Bronchial epithelial cell (primary cell): ENCODE measurements around the gene HSPA12A. TPM values are rescaled to one million over a fixed set of nuclear protein-coding genes. Genes with fewer than 3 reads are reported as not detected.

Source experiments
- DNase-seq: peaks from one replicate; pipeline ENCODE4 v3.0.0-alpha.2; 2010; ENCODE audit warnings: low read depth
- FAIRE-seq: peaks from 2 replicates; lab custom pipeline; 2011; peaks lifted over from hg19 to GRCh38; lab: Jason Lieb, UNC
- H3K27me3 ChIP-seq: 2 replicates; pipeline ENCODE4 v1.5.1; 2011; ENCODE audit warnings: low read length; ENCODE audit not compliant: control insufficient read depth, insufficient read depth
- H3K36me3 ChIP-seq: 2 replicates; pipeline ENCODE4 v1.5.1; 2011; ENCODE audit warnings: low read length; ENCODE audit not compliant: control insufficient read depth, insufficient read depth
- H3K4me3 ChIP-seq: 2 replicates; pipeline ENCODE4 v1.5.1; 2011; ENCODE audit warnings: mild to moderate bottlenecking, low read depth, low read length, control low read depth
- total RNA-seq: library from RNA; depleted of rRNA; stranded (reverse); fragments of >200 nt; gene quantifications from 2 replicates; pipeline ENCODE4 v1.2.1, GENCODE V29; 2014
- TF ChIP-seq, protein P1 (sequence below): IDR thresholded peaks from 2 replicates; pipeline ENCODE4 v1.5.1; 2011; ENCODE audit warnings: mild to moderate bottlenecking, moderate library complexity, low read length, control low read depth, inconsistent platforms; ENCODE audit not compliant: insufficient read depth, severe bottlenecking

The HSPA12A gene
- total RNA-seq, 1 donor from 2014 or later: 0.79 TPM

GRCh38 chr10:116688741-116689495, 53.4 kb downstream of the HSPA12A start:
- DNase-seq (no peak), FAIRE-seq (no peak)
- H3K27me3 ChIP-seq: no peaks in the 10 kb centered on the region
- H3K36me3 ChIP-seq: no peaks in the 10 kb centered on the region
- TF ChIP-seq, protein P1, sequence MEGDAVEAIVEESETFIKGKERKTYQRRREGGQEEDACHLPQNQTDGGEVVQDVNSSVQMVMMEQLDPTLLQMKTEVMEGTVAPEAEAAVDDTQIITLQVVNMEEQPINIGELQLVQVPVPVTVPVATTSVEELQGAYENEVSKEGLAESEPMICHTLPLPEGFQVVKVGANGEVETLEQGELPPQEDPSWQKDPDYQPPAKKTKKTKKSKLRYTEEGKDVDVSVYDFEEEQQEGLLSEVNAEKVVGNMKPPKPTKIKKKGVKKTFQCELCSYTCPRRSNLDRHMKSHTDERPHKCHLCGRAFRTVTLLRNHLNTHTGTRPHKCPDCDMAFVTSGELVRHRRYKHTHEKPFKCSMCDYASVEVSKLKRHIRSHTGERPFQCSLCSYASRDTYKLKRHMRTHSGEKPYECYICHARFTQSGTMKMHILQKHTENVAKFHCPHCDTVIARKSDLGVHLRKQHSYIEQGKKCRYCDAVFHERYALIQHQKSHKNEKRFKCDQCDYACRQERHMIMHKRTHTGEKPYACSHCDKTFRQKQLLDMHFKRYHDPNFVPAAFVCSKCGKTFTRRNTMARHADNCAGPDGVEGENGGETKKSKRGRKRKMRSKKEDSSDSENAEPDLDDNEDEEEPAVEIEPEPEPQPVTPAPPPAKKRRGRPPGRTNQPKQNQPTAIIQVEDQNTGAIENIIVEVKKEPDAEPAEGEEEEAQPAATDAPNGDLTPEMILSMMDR: no peak
- H3K4me3 ChIP-seq: no peak overlapping the region

- Histone ChIP-seq H3K27me3 (no peaks in the 10 kb centered on the region), H3K4me3 (no peak overlapping the region), H3K36me3 (no peaks in the 10 kb centered on the region)
- TF ChIP-seq, protein P1: no peak
- FAIRE-seq (no peak), DNase-seq (no peak)
Measured at GRCh38 chr10:116688241-116688711, 54.1 kb downstream of the HSPA12A start.

DNA sequence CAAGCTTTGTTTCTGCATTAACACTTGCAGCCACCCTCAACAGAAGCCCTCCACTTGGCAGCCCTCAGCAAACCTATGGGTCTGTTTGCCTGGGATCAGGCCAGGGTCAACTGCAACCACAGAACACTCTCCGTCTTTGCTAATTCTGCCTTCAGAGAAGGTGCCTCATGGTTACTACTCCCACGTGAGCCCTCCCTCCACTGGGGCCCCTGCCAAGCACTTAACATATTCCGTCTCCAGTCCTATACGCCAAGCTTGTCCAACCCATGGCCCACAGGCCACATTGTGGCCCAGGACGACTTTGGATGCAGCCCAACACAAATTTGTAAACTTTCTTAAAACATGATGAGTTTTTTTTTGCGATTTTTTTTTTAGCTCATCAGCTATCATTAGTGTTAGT, 54.7 kb downstream of the HSPA12A start:
- Histone ChIP-seq H3K4me3 (no peak overlapping the region), H3K36me3 (no peaks in the 10 kb centered on the region), H3K27me3 (no peaks in the 10 kb centered on the region)
- DNase-seq (no peak), FAIRE-seq (no peak)
- TF ChIP-seq, protein P1: no peak

DNA sequence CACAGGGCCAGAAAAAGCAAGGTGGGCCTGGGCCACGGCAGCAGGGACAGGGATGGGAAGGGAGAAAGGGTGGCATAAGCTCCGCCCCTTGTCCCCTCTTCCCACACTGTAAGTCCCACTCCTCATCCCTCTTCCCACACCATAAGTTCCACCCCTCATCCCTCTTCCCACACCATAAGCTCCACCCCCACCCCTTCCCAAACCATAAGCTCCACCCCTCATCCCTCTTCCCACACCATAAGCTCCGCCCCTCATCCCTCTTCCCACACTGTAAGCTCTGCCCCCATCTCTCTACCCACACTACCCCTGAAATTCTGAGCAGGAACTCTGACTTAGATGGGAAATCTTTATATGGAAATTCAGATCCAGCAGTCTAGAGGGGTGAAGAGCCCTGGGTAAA, 55.7 kb downstream of the HSPA12A start:
- H3K27me3 ChIP-seq: no peaks in the 10 kb centered on the region
- FAIRE-seq (no peak), DNase-seq (no peak)
- no peaks in the 10 kb centered on the region for H3K36me3 ChIP-seq
- TF ChIP-seq, protein P1: no peak
- no peak overlapping the region for H3K4me3 ChIP-seq

GRCh38 chr10:116685807-116686206, 56.6 kb downstream of the HSPA12A start:
- no peaks in the 10 kb centered on the region for H3K36me3 ChIP-seq
- TF ChIP-seq, protein P1: no peak
- H3K4me3 ChIP-seq: no peak overlapping the region
- FAIRE-seq: no peak
- no peaks in the 10 kb centered on the region for H3K27me3 ChIP-seq
- DNase-seq: no peak
